Hypothalamus (tissue), 51 donors: ENCODE data around the gene AMY2B.
"Not testable (repeated sequence)": the region's sequence is repeated elsewhere in the genome, so short reads cannot be mapped to it uniquely, and the experiment has no call there.

Source experiments
- DNase-seq, 51 donors: peaks; one replicate each; lab custom pipeline; 2025; lab: John Stamatoyannopoulos, UW

The AMY2B gene

GRCh38 chr1:103616994-103617477, 45.6 kb downstream of the AMY2B start, which contains the start of gene AMY2A:
Gene AMY2A, plus strand, starts transcription at chr1:103617427. Its CDS starts 14 bp downstream, at chr1:103617441.
- DNase-seq: not testable (repeated sequence)

GRCh38 chr1:103627436-103627835, 56.0 kb downstream of the AMY2B start:
- DNase-seq: not testable (repeated sequence)
